ENCODE measurements around the gene LRIT1. TPM values are rescaled to one million over a fixed set of nuclear protein-coding genes. Genes with fewer than 3 reads are reported as not detected.

Gene LRIT1
- total RNA-seq, 1 experiment from 2014 or later = not detected

- Histone ChIP-seq H3K27ac (ENCODE audit: low read depth, low read length) (no peak overlapping the region), H3K9me2 (ENCODE audit: insufficient read depth) (no peaks in the 10 kb centered on the region), H2AFZ (ENCODE audit: low read depth, low read length, poor library complexity, severe bottlenecking) (no peak overlapping the region), H3K27me3 (ENCODE audit: insufficient read depth, low read length) (peaks cover 31% of the 10 kb centered on the region), H3K79me2 (ENCODE audit: insufficient read depth, low read length) (no peaks in the 10 kb centered on the region), H3K4me3 (replicated peaks in 1 of 2; ENCODE audit: low read depth in 1 of 2, low read length in 2 of 2) (no peak overlapping the region), H3K9ac (ENCODE audit: low read length) (no peak overlapping the region), H4K20me1 (ENCODE audit: insufficient read depth) (no peaks in the 10 kb centered on the region), H3K4me2 (ENCODE audit: low read length) (no peak overlapping the region), H3K36me3 (ENCODE audit: control insufficient read depth in 1 of 2, insufficient read depth in 2 of 2, low read length in 2 of 2) (no peaks in the 10 kb centered on the region), H3K9me3 (ENCODE audit: control insufficient read depth in 1 of 2, insufficient read depth in 1 of 2, low read depth in 1 of 2, low read length in 2 of 2) (no peaks in the 10 kb centered on the region), H3K4me1 (ENCODE audit: control insufficient read depth in 1 of 2, insufficient read depth in 2 of 2, low read length in 2 of 2) (no peaks in the 10 kb centered on the region)
- ChIA-PET POLR2A (no interaction called here), CTCF (interaction anchor here (0.8 kb wide), 1 partner anchor 29 kb away, joined by 3 read pairs; no protein-coding TSS in a partner anchor), RAD21 (ENCODE audit: low non-redundant PET in 1 of 2, low total read pairs in 2 of 2, uncharacterized antibody in 2 of 2, unreplicated experiment in 2 of 2) (no interaction called here)
- no TSS peak for BruUV-seq (replicated peaks)
- intact Hi-C loops (cut with micrococcal nuclease) = no loop called here
- DNase-seq (ENCODE audit: low read depth, low spot score) = no peak
- no peak for TF ChIP-seq FOSL1 (IDR thresholded peaks at IDR 0.05; ENCODE audit: low read depth)
- TF ChIP-seq REST (IDR thresholded peaks at IDR 0.05; ENCODE audit: low read depth) = no peak
- no peak for TF ChIP-seq JUND (IDR thresholded peaks at IDR 0.05)
- no peak for TF ChIP-seq EGR1 (IDR thresholded peaks at IDR 0.05; ENCODE audit: low read depth)
- ATAC-seq = no peak
Measured at GRCh38 chr10:84227810-84228209, 13.5 kb downstream of the LRIT1 start.

- Histone ChIP-seq H3K27me3 (ENCODE audit: insufficient read depth, low read length) (peaks cover 37% of the 10 kb centered on the region), H3K9me2 (ENCODE audit: insufficient read depth) (no peaks in the 10 kb centered on the region), H3K79me2 (ENCODE audit: insufficient read depth, low read length) (no peaks in the 10 kb centered on the region), H3K4me1 (ENCODE audit: control insufficient read depth in 1 of 2, insufficient read depth in 2 of 2, low read length in 2 of 2) (no peaks in the 10 kb centered on the region), H3K9me3 (ENCODE audit: control insufficient read depth in 1 of 2, insufficient read depth in 1 of 2, low read depth in 1 of 2, low read length in 2 of 2) (no peaks in the 10 kb centered on the region), H3K36me3 (ENCODE audit: control insufficient read depth in 1 of 2, insufficient read depth in 2 of 2, low read length in 2 of 2) (no peaks in the 10 kb centered on the region), H3K27ac (ENCODE audit: low read depth, low read length) (no peak overlapping the region), H4K20me1 (ENCODE audit: insufficient read depth) (no peaks in the 10 kb centered on the region), H3K4me3 (replicated peaks in 1 of 2; ENCODE audit: low read depth in 1 of 2, low read length in 2 of 2) (no peak overlapping the region), H3K9ac (ENCODE audit: low read length) (no peak overlapping the region), H3K4me2 (ENCODE audit: low read length) (no peak overlapping the region), H2AFZ (ENCODE audit: low read depth, low read length, poor library complexity, severe bottlenecking) (no peak overlapping the region)
- DNase-seq (ENCODE audit: low read depth, low spot score) (no peak), ATAC-seq (no peak)
- ChIA-PET POLR2A (no interaction called here), RAD21 (ENCODE audit: low non-redundant PET in 1 of 2, low total read pairs in 2 of 2, uncharacterized antibody in 2 of 2, unreplicated experiment in 2 of 2) (no interaction called here), CTCF (no interaction called here)
- intact Hi-C loops (cut with micrococcal nuclease) = no loop called here
- no TSS peak for BruUV-seq (replicated peaks)
- TF ChIP-seq TCF7L2 (IDR thresholded peaks at IDR 0.05; ENCODE audit: borderline replicate concordance, extremely low read depth, insufficient read depth, insufficient read length) = no peak
- TF ChIP-seq POLR2A (IDR thresholded peaks at IDR 0.05; ENCODE audit: borderline replicate concordance, extremely low read depth, insufficient read depth, insufficient read length) = no peak
- no peak for TF ChIP-seq MAX (IDR thresholded peaks at IDR 0.05)
- no peak for TF ChIP-seq REST (IDR thresholded peaks at IDR 0.05; ENCODE audit: low read depth)
- TF ChIP-seq SRF (IDR thresholded peaks at IDR 0.05; ENCODE audit: low read depth) = no peak
- TF ChIP-seq ZBTB33 (IDR thresholded peaks at IDR 0.05; ENCODE audit: extremely low read depth, insufficient replicate concordance, low read length) = no peak
- TF ChIP-seq CEBPB (IDR thresholded peaks at IDR 0.05; ENCODE audit: low read depth) = no peak
- TF ChIP-seq ELF1 (IDR thresholded peaks at IDR 0.05; ENCODE audit: borderline replicate concordance, low read depth) = no peak
- no peak for TF ChIP-seq EGR1 (IDR thresholded peaks at IDR 0.05; ENCODE audit: low read depth)
Measured at GRCh38 chr10:84226616-84227015, 14.7 kb downstream of the LRIT1 start.

Measured in HCT116 (cell line).